Panc1 (cell line): ENCODE data around the gene COLGALT1.

Experiments used
- POLR2AphosphoS5 ChIP-seq: IDR thresholded peaks from 2 replicates; pipeline ENCODE4 v1.6.1; 2012; ENCODE audit warnings: mild to moderate bottlenecking, low read depth, low read length, moderate library complexity
- SIN3A ChIP-seq: IDR thresholded peaks from 2 replicates; pipeline ENCODE4 v1.6.1; 2012; ENCODE audit warnings: low read depth, mild to moderate bottlenecking, low read length, moderate library complexity, borderline replicate concordance; ENCODE audit not compliant: insufficient read depth
- TF ChIP-seq, protein P1 (sequence below): fragments of 450-650 bp; IDR thresholded peaks from 2 replicates; pipeline ENCODE4 v1.5.1; 2017; ENCODE audit warnings: mild to moderate bottlenecking
- TF ChIP-seq, protein P2 (sequence below), 2 experiments: IDR thresholded peaks; 2 replicates each; pipeline ENCODE4 v1.6.1; 2011 to 2012; ENCODE audit warnings: low read depth in 2 of 2, control low read depth in 1 of 2, low read length in 1 of 2, mild to moderate bottlenecking in 1 of 2, moderate library complexity in 1 of 2; ENCODE audit not compliant: insufficient read depth in 1 of 2

DNA sequence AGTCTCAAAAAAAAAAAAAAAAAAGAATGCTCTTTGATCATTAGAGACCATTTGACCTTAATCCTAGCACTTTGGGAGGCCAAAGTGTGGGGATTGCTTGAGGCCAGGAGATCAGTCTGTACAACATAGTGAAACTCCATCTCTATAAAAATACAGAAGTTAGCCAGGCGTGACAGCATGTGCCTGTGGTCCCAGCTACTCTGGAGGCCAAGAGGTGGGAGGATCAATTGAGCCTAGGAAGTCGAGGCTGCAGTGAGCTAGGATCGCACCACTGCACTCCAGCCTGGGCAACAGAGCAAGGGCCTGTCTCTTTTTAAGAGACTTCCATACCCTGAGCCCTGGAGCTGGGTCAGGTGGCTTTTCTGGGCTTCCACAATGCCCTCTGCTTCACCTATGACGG is 11.5 kb upstream of the COLGALT1 start:
- TF ChIP-seq, protein P1, sequence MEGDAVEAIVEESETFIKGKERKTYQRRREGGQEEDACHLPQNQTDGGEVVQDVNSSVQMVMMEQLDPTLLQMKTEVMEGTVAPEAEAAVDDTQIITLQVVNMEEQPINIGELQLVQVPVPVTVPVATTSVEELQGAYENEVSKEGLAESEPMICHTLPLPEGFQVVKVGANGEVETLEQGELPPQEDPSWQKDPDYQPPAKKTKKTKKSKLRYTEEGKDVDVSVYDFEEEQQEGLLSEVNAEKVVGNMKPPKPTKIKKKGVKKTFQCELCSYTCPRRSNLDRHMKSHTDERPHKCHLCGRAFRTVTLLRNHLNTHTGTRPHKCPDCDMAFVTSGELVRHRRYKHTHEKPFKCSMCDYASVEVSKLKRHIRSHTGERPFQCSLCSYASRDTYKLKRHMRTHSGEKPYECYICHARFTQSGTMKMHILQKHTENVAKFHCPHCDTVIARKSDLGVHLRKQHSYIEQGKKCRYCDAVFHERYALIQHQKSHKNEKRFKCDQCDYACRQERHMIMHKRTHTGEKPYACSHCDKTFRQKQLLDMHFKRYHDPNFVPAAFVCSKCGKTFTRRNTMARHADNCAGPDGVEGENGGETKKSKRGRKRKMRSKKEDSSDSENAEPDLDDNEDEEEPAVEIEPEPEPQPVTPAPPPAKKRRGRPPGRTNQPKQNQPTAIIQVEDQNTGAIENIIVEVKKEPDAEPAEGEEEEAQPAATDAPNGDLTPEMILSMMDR, result no peak
- TF ChIP-seq POLR2AphosphoS5 (no peak), SIN3A (no peak)
- TF ChIP-seq, protein P2, sequence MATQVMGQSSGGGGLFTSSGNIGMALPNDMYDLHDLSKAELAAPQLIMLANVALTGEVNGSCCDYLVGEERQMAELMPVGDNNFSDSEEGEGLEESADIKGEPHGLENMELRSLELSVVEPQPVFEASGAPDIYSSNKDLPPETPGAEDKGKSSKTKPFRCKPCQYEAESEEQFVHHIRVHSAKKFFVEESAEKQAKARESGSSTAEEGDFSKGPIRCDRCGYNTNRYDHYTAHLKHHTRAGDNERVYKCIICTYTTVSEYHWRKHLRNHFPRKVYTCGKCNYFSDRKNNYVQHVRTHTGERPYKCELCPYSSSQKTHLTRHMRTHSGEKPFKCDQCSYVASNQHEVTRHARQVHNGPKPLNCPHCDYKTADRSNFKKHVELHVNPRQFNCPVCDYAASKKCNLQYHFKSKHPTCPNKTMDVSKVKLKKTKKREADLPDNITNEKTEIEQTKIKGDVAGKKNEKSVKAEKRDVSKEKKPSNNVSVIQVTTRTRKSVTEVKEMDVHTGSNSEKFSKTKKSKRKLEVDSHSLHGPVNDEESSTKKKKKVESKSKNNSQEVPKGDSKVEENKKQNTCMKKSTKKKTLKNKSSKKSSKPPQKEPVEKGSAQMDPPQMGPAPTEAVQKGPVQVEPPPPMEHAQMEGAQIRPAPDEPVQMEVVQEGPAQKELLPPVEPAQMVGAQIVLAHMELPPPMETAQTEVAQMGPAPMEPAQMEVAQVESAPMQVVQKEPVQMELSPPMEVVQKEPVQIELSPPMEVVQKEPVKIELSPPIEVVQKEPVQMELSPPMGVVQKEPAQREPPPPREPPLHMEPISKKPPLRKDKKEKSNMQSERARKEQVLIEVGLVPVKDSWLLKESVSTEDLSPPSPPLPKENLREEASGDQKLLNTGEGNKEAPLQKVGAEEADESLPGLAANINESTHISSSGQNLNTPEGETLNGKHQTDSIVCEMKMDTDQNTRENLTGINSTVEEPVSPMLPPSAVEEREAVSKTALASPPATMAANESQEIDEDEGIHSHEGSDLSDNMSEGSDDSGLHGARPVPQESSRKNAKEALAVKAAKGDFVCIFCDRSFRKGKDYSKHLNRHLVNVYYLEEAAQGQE (IDR thresholded peaks at IDR 0.05; ENCODE audit: insufficient read depth in 1 of 2, low read depth in 2 of 2, low read length in 1 of 2), result no peak
